ENCODE results near the gene SH3PXD2A. TPM values are rescaled to one million over a fixed set of nuclear protein-coding genes. Genes with fewer than 3 reads are reported as not detected.

SH3PXD2A gene
- total RNA-seq, 1 donor from 2014 or later, result 17.3 TPM

- Histone ChIP-seq H3K4me1 (ENCODE audit: insufficient read depth, low read length) (peaks cover 10% of the 10 kb centered on the region), H3K4me3 (ENCODE audit: insufficient read depth, low read depth, low read length) (no peak overlapping the region), H3K36me3 (ENCODE audit: insufficient read depth, low read length) (no peaks in the 10 kb centered on the region), H3K9me3 (ENCODE audit: insufficient read depth, low read depth, low read length) (no peaks in the 10 kb centered on the region), H3K79me2 (ENCODE audit: insufficient read depth, low read length) (no peaks in the 10 kb centered on the region), H3K4me2 (ENCODE audit: low read length) (no peak overlapping the region), H4K20me1 (ENCODE audit: insufficient read depth, low read length) (peaks cover 60% of the 10 kb centered on the region), H2AFZ (ENCODE audit: low read depth, low read length) (no peak overlapping the region), H3K27me3 (ENCODE audit: insufficient read depth, low read length) (peaks cover 3% of the 10 kb centered on the region), H3K27ac (ENCODE audit: low read depth, low read length) (no peak overlapping the region), H3K9ac (ENCODE audit: low read length) (no peak overlapping the region)
- Mint-ChIP-seq H3K4me3 (ENCODE audit: unreplicated experiment) (no peak overlapping the region), H3K27me3 (ENCODE audit: low read depth, unreplicated experiment) (no peaks in the 10 kb centered on the region), H3K4me1 (ENCODE audit: low read depth, unreplicated experiment) (peaks cover 26% of the 10 kb centered on the region), H3K36me3 (ENCODE audit: low read depth, unreplicated experiment) (peaks cover 3% of the 10 kb centered on the region), H3K27ac (ENCODE audit: unreplicated experiment) (peak overlapping the region; percentile 23), H3K9me3 (ENCODE audit: unreplicated experiment) (no peaks in the 10 kb centered on the region)
- FAIRE-seq, result no peak
- DNase-seq (ENCODE audit: low read depth), result no peak
- TF ChIP-seq EZH2 (IDR thresholded peaks at IDR 0.05; ENCODE audit: insufficient read depth, low read length), result no peak
- TF ChIP-seq CTCF (IDR thresholded peaks at IDR 0.05; ENCODE audit: insufficient read depth, low read depth, low read length), result no peak
Observed at GRCh38 chr10:103823706-103824272, 31.6 kb downstream of the SH3PXD2A start.

GRCh38 chr10:103822800-103823199 lies 32.6 kb downstream of the SH3PXD2A start:
- no peak for FAIRE-seq
- H3K4me2 ChIP-seq (ENCODE audit: low read length), result no peak overlapping the region
- TF ChIP-seq CTCF (IDR thresholded peaks at IDR 0.05; ENCODE audit: insufficient read depth, low read depth, low read length), result no peak
- no peak for TF ChIP-seq EZH2 (IDR thresholded peaks at IDR 0.05; ENCODE audit: insufficient read depth, low read length)
- Mint-ChIP-seq H3K27me3 (ENCODE audit: low read depth, unreplicated experiment) (no peaks in the 10 kb centered on the region), H3K27ac (ENCODE audit: unreplicated experiment) (no peak overlapping the region), H3K4me1 (ENCODE audit: low read depth, unreplicated experiment) (peaks cover 29% of the 10 kb centered on the region), H3K36me3 (ENCODE audit: low read depth, unreplicated experiment) (peaks cover 3% of the 10 kb centered on the region), H3K4me3 (ENCODE audit: unreplicated experiment) (no peak overlapping the region), H3K9me3 (ENCODE audit: unreplicated experiment) (no peaks in the 10 kb centered on the region)
- no peak overlapping the region for H3K4me3 ChIP-seq (ENCODE audit: insufficient read depth, low read depth, low read length)
- H3K27me3 ChIP-seq (ENCODE audit: insufficient read depth, low read length), result peaks cover 3% of the 10 kb centered on the region
- H3K4me1 ChIP-seq (ENCODE audit: insufficient read depth, low read length), result peaks cover 10% of the 10 kb centered on the region
- no peak overlapping the region for H2AFZ ChIP-seq (ENCODE audit: low read depth, low read length)
- DNase-seq (ENCODE audit: low read depth), result no peak
- peaks cover 56% of the 10 kb centered on the region for H4K20me1 ChIP-seq (ENCODE audit: insufficient read depth, low read length)
- no peak overlapping the region for H3K9ac ChIP-seq (ENCODE audit: low read length)
- no peaks in the 10 kb centered on the region for H3K79me2 ChIP-seq (ENCODE audit: insufficient read depth, low read length)
- no peak overlapping the region for H3K27ac ChIP-seq (ENCODE audit: low read depth, low read length)
- H3K36me3 ChIP-seq (ENCODE audit: insufficient read depth, low read length), result no peaks in the 10 kb centered on the region
- no peaks in the 10 kb centered on the region for H3K9me3 ChIP-seq (ENCODE audit: insufficient read depth, low read depth, low read length)

- peaks cover 3% of the 10 kb centered on the region for H3K36me3 Mint-ChIP-seq (ENCODE audit: low read depth, unreplicated experiment)
- no peak for FAIRE-seq
- no peaks in the 10 kb centered on the region for H3K79me2 ChIP-seq (ENCODE audit: insufficient read depth, low read length)
Observed at GRCh38 chr10:103822107-103822716, 33.2 kb downstream of the SH3PXD2A start.

More at GRCh38 chr10:103822107-103822716, 33.2 kb downstream of the SH3PXD2A start:
- Histone ChIP-seq H3K4me3 (ENCODE audit: insufficient read depth, low read depth, low read length) (no peak overlapping the region), H3K9me3 (ENCODE audit: insufficient read depth, low read depth, low read length) (no peaks in the 10 kb centered on the region), H3K4me1 (ENCODE audit: insufficient read depth, low read length) (peaks cover 10% of the 10 kb centered on the region), H3K27ac (ENCODE audit: low read depth, low read length) (no peak overlapping the region), H3K4me2 (ENCODE audit: low read length) (no peak overlapping the region), H4K20me1 (ENCODE audit: insufficient read depth, low read length) (peaks cover 51% of the 10 kb centered on the region), H3K36me3 (ENCODE audit: insufficient read depth, low read length) (no peaks in the 10 kb centered on the region), H3K9ac (ENCODE audit: low read length) (no peak overlapping the region), H2AFZ (ENCODE audit: low read depth, low read length) (no peak overlapping the region), H3K27me3 (ENCODE audit: insufficient read depth, low read length) (peaks cover 3% of the 10 kb centered on the region)
- Mint-ChIP-seq H3K27ac (ENCODE audit: unreplicated experiment) (no peak overlapping the region), H3K4me3 (ENCODE audit: unreplicated experiment) (no peak overlapping the region), H3K4me1 (ENCODE audit: low read depth, unreplicated experiment) (peaks cover 28% of the 10 kb centered on the region), H3K27me3 (ENCODE audit: low read depth, unreplicated experiment) (no peaks in the 10 kb centered on the region), H3K9me3 (ENCODE audit: unreplicated experiment) (no peaks in the 10 kb centered on the region)
- no peak for DNase-seq (ENCODE audit: low read depth)
- TF ChIP-seq EZH2 (IDR thresholded peaks at IDR 0.05; ENCODE audit: insufficient read depth, low read length) (no peak), CTCF (IDR thresholded peaks at IDR 0.05; ENCODE audit: insufficient read depth, low read depth, low read length) (no peak)
